NT2/D1 (cell line): Measurements from ENCODE around the gene NCCRP1.
"Not testable (repeated sequence)": the region's sequence is repeated elsewhere in the genome, so short reads cannot be mapped to it uniquely, and the experiment has no call there.

Experiments
- DNase-seq: peaks from one replicate; pipeline ENCODE4 v3.0.0-alpha.2; 2011; ENCODE audit warnings: low read depth, low spot score
- H3K27me3 ChIP-seq: 2 replicates; pipeline ENCODE4 v1.6.0; 2011; ENCODE audit warnings: mild to moderate bottlenecking; ENCODE audit not compliant: insufficient read length, insufficient read depth
- H3K36me3 ChIP-seq: 2 replicates; pipeline ENCODE4 v1.6.1; 2011; ENCODE audit warnings: mild to moderate bottlenecking, low read length, mixed read lengths; ENCODE audit not compliant: insufficient read depth, insufficient read length
- H3K4me1 ChIP-seq: 2 replicates; pipeline ENCODE4 v1.5.1; 2011; ENCODE audit not compliant: insufficient read depth, insufficient read length
- H3K4me3 ChIP-seq: 2 replicates; pipeline ENCODE4 v1.5.1; 2011; ENCODE audit warnings: low read depth; ENCODE audit not compliant: insufficient read length
- H3K9ac ChIP-seq: 2 replicates; pipeline ENCODE4 v1.6.0; 2011; ENCODE audit warnings: low read depth; ENCODE audit not compliant: insufficient read length
- H3K9me3 ChIP-seq: 2 replicates; pipeline ENCODE4 v1.5.1; 2011; ENCODE audit warnings: mild to moderate bottlenecking, low read length; ENCODE audit not compliant: insufficient read depth
- SUZ12 ChIP-seq: IDR thresholded peaks from 2 replicates; pipeline ENCODE4 v1.6.1; 2011; ENCODE audit not compliant: insufficient read length, insufficient read depth; ENCODE audit errors: extremely low read depth
- YY1 ChIP-seq: IDR thresholded peaks from 2 replicates; pipeline ENCODE4 v1.6.1; 2011; ENCODE audit not compliant: insufficient read length, insufficient read depth
- ZNF274 ChIP-seq: IDR thresholded peaks from 2 replicates; pipeline ENCODE4 v1.6.1; 2011; ENCODE audit warnings: mild to moderate bottlenecking, low read depth, low read length

NCCRP1 gene

DNA sequence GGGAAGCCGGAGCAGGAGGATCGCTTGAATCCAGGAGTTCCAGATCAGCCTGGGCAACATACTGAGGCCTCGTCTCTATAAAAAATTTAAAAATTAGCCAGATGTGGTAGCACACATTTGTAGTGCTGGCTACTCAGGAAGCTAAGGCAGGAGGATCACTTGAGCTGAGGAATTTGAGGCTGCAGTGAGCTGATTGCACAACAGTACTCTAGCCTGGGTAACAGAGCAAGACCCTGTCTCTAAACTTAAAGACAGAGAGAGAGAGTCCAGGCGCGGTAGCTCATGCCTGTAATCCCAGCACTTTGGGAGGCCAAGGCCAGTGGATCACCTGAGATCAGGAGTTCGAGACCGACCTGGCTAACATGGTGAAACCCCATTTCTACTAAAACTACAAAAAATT lies 43.7 kb downstream of the NCCRP1 start:
- no peak overlapping the region for H3K9ac ChIP-seq
- no peaks in the 10 kb centered on the region for H3K9me3 ChIP-seq
- H3K27me3 ChIP-seq, result peaks cover 4% of the 10 kb centered on the region
- no peak overlapping the region for H3K4me3 ChIP-seq
- peaks cover 8% of the 10 kb centered on the region for H3K4me1 ChIP-seq
- TF ChIP-seq SUZ12, result no peak
- no peak for TF ChIP-seq YY1
- no peak for TF ChIP-seq ZNF274
- H3K36me3 ChIP-seq, result no peaks in the 10 kb centered on the region
- no peak for DNase-seq

- H3K36me3 ChIP-seq, H3K9me3 ChIP-seq, H3K4me3 ChIP-seq, H3K4me1 ChIP-seq, DNase-seq, H3K27me3 ChIP-seq, H3K9ac ChIP-seq: not testable (repeated sequence)
These were observed 47.0 kb downstream of the NCCRP1 start for GRCh38 chr19:39243741-39244140.

GRCh38 chr19:39244410-39245100 lies 47.8 kb downstream of the NCCRP1 start, which contains the start of gene IFNL3:
Gene IFNL3, minus strand, starts transcription at chr19:39245006. Its CDS starts 39 bp downstream, at chr19:39244967.
- H3K4me3 ChIP-seq, H3K9me3 ChIP-seq, H3K36me3 ChIP-seq, DNase-seq, H3K9ac ChIP-seq, H3K27me3 ChIP-seq, H3K4me1 ChIP-seq: not testable (repeated sequence)

GRCh38 chr19:39245166-39245565 lies 48.4 kb downstream of the NCCRP1 start:
- H3K27me3 ChIP-seq, H3K4me3 ChIP-seq, DNase-seq, H3K4me1 ChIP-seq, H3K36me3 ChIP-seq, H3K9me3 ChIP-seq, H3K9ac ChIP-seq: not testable (repeated sequence)

DNA sequence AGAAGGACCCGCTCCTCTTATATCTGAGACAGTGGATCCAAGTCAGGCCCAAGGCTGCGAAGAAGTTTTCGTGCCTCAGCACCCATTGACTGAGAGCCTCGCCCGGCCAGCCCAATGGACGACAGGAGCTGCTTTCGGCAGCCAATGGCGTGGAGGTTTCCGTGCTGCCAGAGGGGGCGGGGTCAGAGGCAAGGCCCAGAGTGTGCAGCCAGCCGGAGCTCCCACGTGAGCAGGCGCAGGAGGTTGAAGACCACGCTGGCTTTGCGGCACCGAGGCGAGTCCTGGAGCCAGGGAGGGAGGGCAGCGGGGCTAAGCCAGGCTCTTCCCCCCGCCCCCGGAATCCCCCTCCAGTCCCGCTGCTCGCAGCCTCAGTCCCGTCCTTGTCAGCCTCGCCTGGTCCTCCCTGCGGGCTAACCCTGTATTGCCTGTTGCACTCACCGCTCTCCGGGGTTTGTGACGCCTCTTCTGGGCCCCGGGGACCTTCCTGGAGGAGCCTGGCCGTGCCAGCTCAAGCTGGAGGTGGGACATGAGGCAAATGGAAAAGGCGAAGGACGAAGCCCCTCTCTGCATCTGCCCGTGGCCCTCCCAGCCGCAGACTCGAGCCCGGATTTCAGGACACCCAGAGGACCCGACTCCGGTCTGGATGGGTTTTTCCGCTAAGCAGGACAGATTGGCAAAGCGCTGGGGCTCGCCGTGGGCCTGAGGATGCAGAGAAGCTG lies 50.3 kb downstream of the NCCRP1 start:
- DNase-seq, result no peak
- H3K4me1 ChIP-seq, result peaks cover 2% of the 10 kb centered on the region
- no peaks in the 10 kb centered on the region for H3K36me3 ChIP-seq
- no peak overlapping the region for H3K9ac ChIP-seq
- no peaks in the 10 kb centered on the region for H3K27me3 ChIP-seq
- no peak for TF ChIP-seq YY1
- TF ChIP-seq ZNF274, result no peak
- TF ChIP-seq SUZ12, result no peak
- no peak overlapping the region for H3K4me3 ChIP-seq
- H3K9me3 ChIP-seq, result no peaks in the 10 kb centered on the region

- no peak overlapping the region for H3K4me3 ChIP-seq
- H3K27me3 ChIP-seq, result peaks cover 4% of the 10 kb centered on the region
These were observed 51.2 kb downstream of the NCCRP1 start for GRCh38 chr19:39247701-39248664.

GRCh38 chr19:39248806-39249205 lies 52.0 kb downstream of the NCCRP1 start, which contains the start of gene IFNL4:
Gene IFNL4, minus strand, starts transcription at chr19:39248856.
- no peaks in the 10 kb centered on the region for H3K36me3 ChIP-seq
- peaks cover 4% of the 10 kb centered on the region for H3K27me3 ChIP-seq
- H3K9ac ChIP-seq, result no peak within 1 kb of the TSS
- no peaks in the 10 kb centered on the region for H3K9me3 ChIP-seq
- DNase-seq, result no peak
- H3K4me3 ChIP-seq, result no peak within 1 kb of the TSS
- peaks cover 2% of the 10 kb centered on the region for H3K4me1 ChIP-seq
- no peak for TF ChIP-seq SUZ12
- no peak for TF ChIP-seq YY1
- TF ChIP-seq ZNF274, result no peak

More at GRCh38 chr19:39247701-39248664, 51.2 kb downstream of the NCCRP1 start:
- Histone ChIP-seq H3K4me1 (peaks cover 2% of the 10 kb centered on the region), H3K36me3 (no peaks in the 10 kb centered on the region), H3K9me3 (no peaks in the 10 kb centered on the region), H3K9ac (no peak overlapping the region)
- DNase-seq, result no peak
- TF ChIP-seq YY1 (no peak), ZNF274 (no peak), SUZ12 (no peak)
